Heart left ventricle (tissue), 13 donors: ENCODE results near the gene RALGAPA2.

Experiments used
- POLR2A ChIP-seq, 2 donors: fragments of 450-650 bp; IDR thresholded peaks; one replicate each; pipeline ENCODE4 v1.6.1; 2017; ENCODE audit warnings: antibody characterized with exemption in 2 of 2, mild to moderate bottlenecking in 2 of 2, moderate library complexity in 2 of 2
- TF ChIP-seq, protein P1 (sequence below), 12 donors: fragments of 200-600 bp; sonication (generic) in 4 of 12; IDR thresholded peaks; one replicate each; pipeline versions ENCODE4 v1.5.0 to v1.8.0; 2018 to 2022; ENCODE audit warnings: antibody characterized with exemption in 12 of 12, mild to moderate bottlenecking in 5 of 12
- donor health status: ischemic (EF 13 %, LVEDD 7.1; RV severe dilation, severe dysfunction).
- donor health status: DM: no; HTN: yes; CAD: no.
- donor health status: DM: no; HTN: no; CAD: no.
- donor health status: ischemic (EF 25% LVEDD 6.9; RV normal size, moderate dysfunction).
- donor health status: ischemic (EF 25% LVEDD 5.7; RV mildly dilated, moderate dysfunction).
- donor health status: ischemic (EF 35%, LVEDD 5.7; RV mildly dilated, moderate dysfunction).
- donor health status: nonischemic (EF 11% LVEDD 7.7; RV severe dilation, severe dysfunction).
- donor health status: DM: yes; HTN: yes; CAD: no.
- donor health status: PGD.
- donor health status: ischemic (EF 29% LVEDD 5.4; RV normal size, mild dysfunction).
- donor health status: nonischemic (EF 23%, LVEDD 6.1; RV moderate dilation, normal function).

GRCh38 chr20:20366551-20366875, 345.9 kb downstream of the RALGAPA2 start:
- TF ChIP-seq, protein P1, sequence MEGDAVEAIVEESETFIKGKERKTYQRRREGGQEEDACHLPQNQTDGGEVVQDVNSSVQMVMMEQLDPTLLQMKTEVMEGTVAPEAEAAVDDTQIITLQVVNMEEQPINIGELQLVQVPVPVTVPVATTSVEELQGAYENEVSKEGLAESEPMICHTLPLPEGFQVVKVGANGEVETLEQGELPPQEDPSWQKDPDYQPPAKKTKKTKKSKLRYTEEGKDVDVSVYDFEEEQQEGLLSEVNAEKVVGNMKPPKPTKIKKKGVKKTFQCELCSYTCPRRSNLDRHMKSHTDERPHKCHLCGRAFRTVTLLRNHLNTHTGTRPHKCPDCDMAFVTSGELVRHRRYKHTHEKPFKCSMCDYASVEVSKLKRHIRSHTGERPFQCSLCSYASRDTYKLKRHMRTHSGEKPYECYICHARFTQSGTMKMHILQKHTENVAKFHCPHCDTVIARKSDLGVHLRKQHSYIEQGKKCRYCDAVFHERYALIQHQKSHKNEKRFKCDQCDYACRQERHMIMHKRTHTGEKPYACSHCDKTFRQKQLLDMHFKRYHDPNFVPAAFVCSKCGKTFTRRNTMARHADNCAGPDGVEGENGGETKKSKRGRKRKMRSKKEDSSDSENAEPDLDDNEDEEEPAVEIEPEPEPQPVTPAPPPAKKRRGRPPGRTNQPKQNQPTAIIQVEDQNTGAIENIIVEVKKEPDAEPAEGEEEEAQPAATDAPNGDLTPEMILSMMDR (IDR thresholded peaks at IDR 0.05): no peak
- no peak for TF ChIP-seq POLR2A (IDR thresholded peaks at IDR 0.05)
